ENCODE measurements around the gene TAF5L.
A peak's percentile ranks its signal among the peaks of the same experiment; 100 is the strongest.

TAF5L gene

DNA sequence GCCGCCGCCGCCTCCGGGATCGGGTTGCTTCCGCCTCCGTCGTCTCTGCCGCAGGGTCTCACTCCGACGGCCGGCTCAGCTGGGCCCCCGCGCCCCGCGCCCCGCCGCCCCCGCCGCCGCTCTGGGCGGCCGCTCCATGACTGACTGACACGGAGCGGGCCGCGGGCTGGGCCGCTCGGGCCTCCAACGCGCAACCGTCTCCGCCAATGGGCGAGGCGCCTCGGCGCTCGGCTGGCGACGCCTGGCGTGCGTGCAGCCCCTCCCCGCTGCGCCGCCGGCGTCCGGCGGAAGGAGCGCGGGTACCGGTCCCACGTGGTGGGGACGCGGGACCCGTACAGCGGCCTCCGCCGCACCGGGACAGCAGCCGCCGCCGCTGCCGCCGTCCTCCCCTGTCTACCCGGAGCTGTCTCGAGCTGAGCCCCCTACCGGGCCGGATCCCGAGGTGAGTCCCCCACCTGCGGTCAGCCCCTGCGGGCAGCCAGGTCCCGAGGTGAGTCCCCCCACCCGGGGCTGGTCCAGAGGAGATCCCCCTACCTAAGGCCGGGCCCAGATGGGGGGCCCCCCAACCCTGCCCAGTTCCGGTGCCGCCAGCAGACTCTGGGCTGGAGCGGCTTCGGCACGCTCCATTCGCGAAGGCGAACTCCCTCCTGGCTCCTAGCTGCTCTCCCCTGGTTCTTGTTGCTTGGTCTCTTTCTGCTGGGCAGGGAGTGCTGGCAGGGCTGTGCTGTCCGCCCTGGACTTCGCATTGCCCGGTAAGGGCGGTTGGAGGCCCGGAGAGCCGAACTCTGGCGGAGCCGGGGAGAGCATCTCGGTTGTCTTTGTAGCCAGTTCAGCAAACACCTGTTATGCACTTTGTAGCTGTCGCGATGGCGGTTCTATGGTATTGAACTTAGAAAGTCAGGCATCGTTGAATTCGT is at the start of gene TAF5L, which contains the start of gene URB2:
TSS of gene TAF5L (minus strand) at position 208 of the 917 bp plus-strand sequence. CDS start 11,640 bp downstream, outside the sequence.
TSS of gene URB2 (plus strand) at position 333 of the 917 bp plus-strand sequence. CDS start 1,387 bp downstream, outside the sequence.
- DNase-seq, result peak; percentile 84

DNA sequence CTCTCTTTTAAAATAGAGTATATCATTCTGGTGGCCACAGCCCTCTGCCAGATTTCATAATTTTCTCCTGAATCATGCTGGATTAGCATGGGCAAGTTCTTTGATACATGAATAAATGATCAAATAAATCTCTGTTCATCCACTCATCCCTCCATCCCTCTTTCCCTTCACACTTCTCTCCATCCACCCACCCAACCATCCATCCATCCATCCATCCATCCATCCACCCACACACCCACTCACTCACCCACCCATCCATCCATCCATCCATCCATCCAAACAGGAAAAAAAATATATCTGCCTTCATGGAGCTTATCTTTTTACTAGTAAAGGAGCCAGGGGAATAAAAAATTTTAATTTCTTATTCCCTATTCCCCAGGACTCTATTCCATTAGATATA is 49.5 kb upstream of the TAF5L start:
- no peak for DNase-seq

DNA sequence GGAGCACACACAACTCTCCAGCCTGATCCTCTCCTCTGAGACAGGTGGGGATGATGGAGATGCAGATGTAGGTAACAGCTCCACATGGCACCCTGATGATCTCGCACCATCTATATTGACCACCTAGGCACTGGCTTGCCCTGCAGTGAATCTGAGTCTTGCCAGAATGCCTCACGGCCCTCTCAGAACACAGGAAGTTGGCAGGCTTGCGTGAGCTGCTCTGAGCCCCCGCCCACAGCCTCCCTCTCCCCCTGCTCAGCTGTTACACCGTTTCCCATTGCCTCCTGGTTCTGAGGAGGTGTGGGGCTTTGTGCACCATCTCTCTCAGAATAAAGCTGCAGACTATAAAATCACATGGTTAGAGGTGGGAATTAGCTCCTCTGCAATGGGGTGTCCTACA is 48.1 kb upstream of the TAF5L start:
- no peak for DNase-seq

DNA sequence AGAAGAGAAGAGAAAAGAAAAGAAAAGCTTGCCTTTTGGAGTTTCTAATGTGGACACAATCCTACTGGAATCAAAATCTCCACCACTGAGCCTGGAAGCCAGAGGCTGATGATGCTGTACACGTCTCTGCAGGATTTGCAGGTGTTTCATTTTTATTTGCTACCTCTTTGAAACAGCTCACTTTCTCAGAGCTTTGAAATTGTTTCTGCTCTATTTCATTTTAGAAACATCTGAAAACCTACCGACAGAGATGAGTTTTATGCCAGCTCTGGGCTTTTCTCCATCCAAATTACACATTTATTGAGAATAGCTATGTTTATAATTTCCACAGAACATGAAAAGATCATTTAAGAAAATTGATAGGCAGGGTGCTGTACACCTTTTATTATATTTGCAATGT is 46.3 kb upstream of the TAF5L start:
- DNase-seq, result no peak

DNA sequence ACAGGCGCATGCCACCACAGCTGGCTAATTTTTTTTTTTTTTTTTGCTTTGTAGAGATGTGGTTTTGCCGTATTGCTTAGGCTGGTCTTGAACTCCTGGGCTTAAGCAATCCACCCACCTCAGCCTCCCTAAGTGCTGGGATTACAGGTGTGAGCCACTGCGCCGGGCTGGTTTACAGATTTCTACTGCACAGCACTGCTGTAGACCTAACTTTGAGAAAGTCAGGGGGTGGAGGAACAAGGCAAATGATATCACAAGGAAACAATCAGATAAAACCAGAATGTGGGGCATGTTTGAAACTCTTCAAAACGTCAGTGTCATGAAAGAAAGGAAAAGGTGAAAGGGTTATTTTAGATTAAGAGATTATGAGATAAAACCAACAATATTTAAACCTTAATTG is 45.4 kb upstream of the TAF5L start:
- no peak for DNase-seq

DNA sequence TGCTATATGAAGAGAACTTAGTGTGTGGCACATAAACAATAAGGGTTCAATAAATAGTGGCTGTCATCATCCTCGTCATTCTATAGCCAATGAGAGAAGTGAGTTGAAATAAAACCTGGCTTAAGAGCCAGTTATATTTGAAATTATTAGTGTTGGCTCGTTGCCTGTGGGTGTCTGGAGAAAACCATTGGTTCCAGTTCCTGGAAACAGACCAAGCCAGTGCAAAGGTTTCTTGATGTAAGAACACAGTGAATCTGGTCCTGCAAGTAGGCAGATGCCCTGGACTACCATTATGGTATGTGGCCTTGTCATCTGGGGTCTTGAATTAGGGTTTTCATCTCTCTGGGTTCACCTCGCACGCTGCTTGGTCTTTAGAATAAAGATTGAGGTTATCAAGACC is 43.4 kb upstream of the TAF5L start:
- no peak for DNase-seq

DNA sequence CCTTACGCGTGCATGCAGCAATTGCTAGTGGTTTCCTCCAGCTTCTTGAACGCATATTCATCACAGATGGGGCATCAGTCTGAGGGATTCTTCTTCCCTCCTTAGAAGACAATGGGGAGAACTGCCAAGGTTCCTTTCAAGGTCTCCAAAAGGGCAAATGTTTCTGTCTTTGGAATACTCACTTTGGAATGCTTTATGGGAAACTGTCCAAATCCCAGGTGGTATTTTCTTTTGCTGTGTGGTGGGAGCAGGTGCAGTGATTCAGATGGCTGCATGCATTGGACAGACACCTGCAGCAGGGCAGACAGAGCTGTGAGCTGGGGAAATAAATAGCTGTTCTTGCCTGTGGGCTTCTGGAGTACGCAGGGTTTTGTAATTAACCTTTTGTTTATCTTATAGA is 40.7 kb upstream of the TAF5L start:
- no peak for DNase-seq

DNA sequence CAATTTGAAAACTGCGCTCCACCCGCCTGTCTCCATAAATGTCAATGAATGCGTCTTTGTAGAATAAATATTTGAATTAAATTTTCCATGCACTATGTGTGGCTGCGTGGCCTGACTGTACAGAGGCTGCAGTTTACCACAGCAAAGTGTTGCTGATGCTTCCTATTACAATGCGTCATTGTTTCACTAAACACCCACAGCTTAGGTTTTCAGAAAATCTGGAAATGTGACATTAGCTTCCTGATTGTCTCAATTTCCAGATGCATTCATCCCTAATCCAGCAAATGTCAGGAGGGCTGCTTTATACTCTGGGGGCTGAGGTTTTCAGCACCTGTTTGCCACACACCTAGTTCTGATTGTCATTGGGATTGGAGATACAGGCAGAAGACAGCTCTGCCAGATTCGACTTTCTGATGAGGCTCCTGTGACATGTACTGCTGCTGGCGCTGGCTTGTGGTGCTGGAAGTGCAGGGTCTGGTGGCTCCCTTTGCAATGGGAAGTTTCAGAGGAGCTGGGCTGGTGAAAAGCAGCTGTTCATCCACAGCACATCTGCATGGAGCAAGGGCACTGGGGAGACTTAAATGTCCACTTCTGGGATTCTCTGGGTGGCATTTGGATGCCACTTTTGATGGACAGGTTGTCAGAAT is 40.1 kb upstream of the TAF5L start:
- DNase-seq, result no peak

DNA sequence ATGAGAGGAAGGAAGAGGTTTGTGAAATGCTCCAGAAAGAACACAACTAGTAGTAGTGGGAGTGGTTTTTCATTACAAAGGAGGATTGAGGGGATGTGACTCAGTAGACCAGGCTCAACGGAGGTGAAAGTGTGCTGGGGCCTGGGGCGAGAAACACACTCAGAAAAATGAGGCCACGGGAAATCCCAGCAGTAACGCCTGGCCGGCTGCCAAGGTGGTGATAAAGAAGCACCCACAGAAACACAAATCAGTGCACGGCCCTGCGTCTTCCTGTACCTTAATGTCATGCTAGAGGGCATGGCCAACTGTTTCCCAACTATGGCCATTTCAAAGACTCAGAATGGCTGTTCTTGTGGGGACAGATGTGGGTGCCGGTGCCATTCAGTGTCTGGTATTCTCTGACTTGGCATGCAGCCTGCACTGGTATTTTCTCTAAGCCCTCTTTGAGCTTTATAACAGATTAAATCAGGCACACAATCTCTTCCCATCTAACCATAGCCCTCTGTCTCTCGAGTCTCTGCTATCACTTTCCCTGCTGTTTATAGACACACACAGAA is 38.3 kb upstream of the TAF5L start:
- DNase-seq, result peak; percentile 80

DNA sequence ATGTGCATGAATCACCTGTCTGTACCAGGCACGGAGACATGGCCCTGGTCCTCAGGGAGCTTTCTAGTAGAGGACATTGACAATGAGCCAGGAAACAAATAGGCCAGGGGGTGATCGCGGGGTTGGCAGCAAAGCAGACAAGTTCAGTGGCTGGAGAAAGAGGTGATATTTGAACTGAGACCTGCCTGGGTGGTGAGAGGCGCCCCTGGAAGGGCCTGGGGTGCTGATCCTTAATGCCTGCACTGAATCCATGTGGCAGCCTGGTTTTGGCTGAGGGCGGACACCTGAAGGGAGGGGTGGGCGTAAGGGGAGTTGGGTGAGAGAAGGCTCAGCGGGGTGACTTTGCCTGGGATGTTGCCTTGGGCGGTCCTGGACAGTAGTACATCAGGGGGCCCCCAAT is 36.0 kb upstream of the TAF5L start:
- no peak for DNase-seq

DNA sequence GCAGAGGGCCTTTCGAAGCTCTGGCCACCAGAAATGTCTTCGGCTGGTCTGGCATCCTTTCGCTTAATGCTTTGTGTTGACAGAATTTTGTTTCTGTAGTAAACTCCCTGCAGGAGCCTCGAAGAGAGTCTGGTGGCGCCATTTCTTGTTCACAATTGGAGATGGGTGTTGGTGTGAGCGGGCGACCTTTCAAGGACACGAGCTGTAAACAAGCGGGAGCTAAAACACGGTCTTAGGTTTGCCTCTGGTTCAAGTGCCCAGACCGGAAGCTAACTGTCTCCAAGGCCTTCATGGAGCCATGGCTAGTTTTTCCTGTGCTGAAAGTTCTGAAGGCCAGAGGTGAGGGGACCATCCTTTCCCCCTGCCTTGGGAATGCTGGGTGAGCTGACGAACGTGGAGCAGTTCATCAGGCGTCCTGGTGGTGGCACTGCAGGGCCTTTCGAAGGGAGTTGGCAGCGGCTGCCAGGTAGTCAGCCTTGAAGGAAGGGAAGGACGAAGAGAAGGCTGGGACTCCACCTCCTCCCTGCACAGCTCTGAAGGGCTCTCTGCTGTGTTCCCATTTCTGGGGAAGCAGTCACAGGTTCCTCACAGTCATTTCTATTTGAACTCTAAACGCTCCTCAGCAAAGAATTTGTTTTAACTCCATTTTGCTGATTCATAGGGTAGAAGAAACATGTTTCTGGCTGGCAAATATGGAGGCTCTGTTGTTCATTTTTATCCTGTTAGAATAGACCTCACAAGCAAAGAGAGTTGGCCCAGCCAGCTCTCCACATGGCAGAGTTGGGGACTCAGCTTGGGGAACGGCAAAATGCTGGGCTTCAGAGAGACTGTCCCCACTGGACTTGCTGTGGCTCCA is 35.3 kb upstream of the TAF5L start:
- DNase-seq, result peak; percentile 59

DNA sequence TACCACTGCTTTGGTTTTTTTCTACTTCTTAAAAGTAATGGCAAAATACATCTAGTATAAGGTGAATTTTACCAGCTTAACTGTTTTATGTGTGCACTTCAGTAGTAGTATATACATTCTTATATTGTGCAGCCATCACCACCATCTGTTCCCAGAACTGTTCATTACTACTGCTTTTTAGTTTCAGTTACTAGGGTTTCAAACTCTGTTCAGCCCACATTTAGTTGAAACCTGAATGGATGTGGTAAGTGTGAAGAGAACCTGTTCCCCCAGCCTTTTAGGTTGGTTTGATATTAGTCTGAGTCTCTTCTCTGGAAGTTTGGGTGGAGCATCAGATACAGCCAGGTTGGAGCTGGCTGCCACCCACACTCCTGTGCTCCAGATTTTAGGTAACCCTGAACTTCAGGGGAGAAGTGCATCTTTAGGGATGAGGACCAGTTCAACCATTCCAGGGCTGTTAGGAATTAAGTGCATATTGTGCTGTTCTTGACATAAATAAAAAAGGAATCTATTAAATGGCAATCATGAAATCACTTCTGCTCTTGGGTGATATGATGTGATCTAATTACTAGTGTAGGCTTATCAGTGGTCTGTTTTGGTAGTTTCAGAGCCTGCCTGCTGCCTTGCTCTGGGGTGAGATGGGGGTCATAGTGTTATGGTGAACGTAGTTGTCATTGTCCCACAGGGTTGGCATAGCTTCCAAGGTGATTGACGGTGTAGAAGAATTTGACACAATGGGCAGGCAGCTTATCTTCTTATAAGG is 32.3 kb upstream of the TAF5L start:
- no peak for DNase-seq

DNA sequence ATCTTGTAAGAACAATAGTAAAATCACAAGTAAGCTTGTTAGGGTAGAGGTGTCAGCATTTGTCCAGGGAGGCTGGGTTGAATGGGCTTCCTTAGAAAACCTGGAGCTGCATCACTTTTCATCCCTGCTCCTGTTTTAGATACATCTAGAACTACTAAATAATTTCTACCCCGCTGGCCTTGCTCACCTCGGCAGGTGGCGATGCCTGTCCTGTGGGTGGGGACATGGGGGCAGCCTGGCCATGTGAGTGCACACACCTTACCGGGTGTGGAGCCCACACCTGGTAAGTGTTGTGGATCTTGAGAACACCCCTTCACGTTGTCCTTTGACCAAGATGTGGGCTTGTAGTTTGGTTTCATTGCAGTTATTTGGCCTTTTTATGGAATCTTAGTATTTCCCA is 29.9 kb upstream of the TAF5L start:
- no peak for DNase-seq

DNA sequence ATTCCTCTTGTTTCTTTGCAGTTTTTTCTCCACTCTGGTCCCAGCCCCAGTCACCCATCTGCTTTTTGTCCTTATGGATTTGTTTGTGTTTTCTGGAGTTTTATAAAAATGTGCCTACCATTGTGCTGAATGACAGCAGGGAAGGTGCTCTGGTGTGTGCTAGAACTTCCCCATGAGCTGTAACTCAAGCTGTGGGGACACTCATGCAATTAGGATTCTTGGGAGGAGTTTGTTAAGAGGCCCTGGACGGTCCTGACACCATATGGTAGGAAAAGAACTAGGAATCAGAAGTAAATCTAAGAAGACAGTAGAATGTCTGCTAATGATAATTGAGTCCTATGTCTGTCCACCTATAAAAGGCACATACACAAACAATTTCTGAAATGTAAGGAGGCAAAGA is 27.5 kb upstream of the TAF5L start:
- no peak for DNase-seq

DNA sequence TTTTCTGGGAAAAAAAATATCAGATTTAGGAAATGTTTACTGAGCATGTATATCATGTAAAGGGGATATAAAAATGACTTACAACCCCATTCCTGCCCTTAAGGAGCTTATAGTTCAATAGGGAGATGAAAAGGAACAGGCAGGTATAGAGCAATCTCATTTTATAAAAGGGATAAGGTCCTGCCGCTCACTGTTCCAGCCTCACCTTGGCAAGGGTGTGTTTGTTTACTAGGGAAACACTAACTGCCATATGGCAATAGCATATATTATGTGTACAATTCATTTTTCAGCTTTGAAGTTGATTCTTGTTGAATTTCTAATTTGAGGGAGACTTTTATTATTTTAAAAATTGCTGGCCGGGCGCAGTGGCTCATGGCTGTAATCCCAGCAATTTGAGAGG is 25.6 kb upstream of the TAF5L start:
- no peak for DNase-seq

DNA sequence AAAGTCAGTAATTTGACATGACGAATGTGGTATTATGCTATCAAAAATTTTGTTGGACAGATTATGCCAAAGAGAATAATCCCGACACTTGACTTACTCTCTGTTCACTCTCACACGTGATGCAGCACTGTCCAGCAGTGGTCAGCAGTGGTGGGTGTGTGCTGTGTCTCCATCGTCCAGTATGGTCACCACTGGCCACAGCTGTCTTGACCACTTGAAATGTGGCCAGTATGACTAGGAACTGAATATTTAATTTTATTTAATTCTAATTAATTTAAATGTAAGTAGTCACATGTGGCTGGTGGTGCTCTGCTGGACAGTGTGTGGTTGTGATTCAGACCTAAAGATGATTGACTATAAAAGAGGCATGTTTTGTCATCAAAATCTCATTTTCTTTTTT is 24.1 kb upstream of the TAF5L start:
- DNase-seq, result no peak

DNA sequence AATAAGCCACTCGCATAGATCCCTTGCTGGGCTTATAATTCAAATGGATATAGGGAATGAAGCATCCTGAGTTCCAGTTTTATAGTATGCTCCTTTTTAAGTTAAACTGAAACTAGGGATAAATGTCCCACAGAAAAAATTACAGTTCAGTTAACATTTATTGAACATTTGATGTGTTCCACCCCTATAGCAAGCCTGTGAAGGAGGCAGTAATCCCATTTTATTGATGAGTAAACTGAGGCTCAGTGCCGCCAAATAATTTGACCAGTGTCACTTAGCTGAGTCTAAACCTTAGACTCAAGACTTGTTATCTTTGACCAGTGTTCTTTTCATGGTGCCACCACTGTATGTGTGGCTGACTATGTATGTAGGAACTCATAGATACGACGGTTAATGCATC is 22.5 kb upstream of the TAF5L start:
- no peak for DNase-seq

DNA sequence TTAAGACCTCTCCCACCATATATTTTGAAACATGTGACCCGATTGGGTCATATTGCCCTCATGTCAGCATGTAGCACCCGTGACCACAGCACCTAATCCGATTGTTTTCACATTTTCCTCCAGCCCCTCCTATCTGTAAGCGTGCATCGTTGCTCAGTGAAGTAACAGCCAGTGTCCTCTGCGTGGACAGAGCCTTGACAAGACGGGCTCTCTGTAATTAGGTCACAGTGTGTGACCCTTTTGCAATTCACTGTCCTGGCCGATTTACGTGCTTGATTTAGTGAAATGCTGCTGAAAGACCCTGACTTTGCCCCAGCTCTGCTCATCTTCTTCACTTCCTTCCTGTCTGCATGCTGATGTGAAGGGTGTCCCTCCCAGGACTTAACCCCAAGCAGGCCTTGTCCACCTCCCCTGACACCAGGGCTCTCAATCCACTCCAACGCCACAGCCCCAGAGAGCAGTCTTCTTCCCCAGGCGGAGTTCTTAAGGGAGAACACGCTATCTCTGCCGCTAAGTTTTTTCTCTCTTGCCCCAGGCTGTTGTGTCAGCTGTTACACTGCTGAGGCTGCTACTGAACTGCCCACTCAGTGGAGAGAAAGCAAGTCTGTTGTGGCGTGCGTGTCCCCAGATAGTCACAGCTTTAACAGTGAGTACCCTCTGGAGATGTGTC is 19.5 kb upstream of the TAF5L start:
- DNase-seq, result no peak

DNA sequence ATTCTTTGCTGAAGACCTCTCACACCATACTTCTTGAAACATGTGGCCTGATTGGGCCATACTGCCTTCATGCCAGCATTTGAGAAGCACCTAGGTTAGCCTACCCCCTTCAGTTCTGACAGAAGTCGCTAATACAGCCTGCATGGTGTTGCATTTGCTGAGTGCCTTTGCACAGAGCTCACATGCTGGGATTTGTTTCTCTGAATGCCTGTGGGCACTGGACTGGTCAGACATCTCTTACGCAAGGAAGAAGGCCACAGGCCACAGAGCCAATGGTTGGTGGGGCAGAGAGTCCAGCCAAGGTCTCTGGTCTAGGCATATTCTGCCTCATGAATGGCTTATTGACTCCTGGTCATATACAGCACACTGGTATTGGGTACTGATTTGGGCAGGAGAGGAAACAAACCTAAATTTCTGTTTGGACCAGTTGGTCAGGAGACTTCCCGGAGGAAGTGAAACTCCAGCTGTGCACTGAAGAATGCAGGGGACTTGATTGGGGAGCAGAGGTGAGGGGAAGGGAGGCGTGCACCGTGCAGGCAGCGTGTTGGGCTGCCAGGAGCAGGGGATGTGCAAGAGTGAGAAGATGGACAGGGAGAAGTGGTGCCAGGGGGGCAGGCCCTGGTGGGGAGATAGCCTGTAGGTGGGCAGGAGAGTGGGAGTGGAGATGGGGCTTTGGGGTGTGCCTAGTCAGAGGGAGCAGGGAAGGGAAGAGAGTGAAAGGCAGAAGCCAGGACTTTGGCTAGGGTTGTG is 18.2 kb upstream of the TAF5L start:
- no peak for DNase-seq

DNA sequence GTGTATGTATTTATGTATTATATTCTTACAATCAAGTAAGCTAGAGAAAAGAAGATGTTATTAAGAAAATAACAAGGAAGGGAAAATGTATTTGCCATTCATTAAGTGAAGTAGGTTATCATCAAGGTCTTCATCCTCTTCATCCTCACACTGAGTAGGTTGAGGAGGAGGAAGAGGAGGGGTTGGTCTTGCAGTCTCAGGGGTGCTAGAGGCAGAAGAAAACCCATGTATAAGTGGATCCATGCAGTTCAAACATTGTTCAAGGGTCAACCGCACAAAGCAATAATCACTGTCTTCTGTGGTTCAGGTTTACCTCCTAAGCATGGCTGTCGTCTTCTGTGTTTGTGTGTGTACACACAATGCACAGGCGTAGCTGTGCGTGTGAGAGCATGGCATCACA is 17.0 kb upstream of the TAF5L start:
- no peak for DNase-seq

DNA sequence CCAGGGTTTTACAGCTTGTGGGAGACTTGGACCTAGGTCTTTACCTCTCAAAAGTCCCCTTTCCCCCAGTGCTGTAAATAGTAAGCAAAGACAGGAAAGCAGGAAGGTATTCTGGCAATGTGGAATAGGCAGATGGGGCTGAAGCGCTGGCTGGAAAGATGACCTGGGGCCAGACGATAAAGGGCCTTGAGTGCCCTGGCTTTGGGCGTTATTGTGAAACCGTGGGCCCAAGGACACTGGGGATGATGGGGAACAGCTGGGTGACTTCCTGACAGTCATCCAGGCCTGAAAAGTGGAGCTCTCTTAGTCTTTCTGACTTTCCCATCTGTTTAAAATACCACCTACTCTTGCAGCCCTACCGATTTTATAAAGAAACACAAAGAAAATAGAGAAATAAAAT is 16.5 kb upstream of the TAF5L start:
- DNase-seq, result no peak
